ENCODE results near the gene HCN4. TPM values are rescaled to one million over a fixed set of nuclear protein-coding genes. Genes with fewer than 3 reads are reported as not detected.

The HCN4 gene
- total RNA-seq, 1 donor from 2014 or later: not detected

- no peak overlapping the region for H3K4me3 ChIP-seq
- H3K27me3 ChIP-seq: no peaks in the 10 kb centered on the region
- intact Hi-C loops (cut with DNase I): no loop called here
- H3K9me3 ChIP-seq: no peaks in the 10 kb centered on the region
- no peaks in the 10 kb centered on the region for H3K36me3 ChIP-seq
- DNase-seq (ENCODE audit: low spot score in 2 of 2): no peak
- TF ChIP-seq CTCF (IDR thresholded peaks at IDR 0.05): no peak
- no peak overlapping the region for H3K27ac ChIP-seq
- no peaks in the 10 kb centered on the region for H3K4me1 ChIP-seq
Measured at GRCh38 chr15:73395671-73396070, 26.9 kb upstream of the HCN4 start.

- no peaks in the 10 kb centered on the region for H3K9me3 ChIP-seq
- H3K4me1 ChIP-seq: no peaks in the 10 kb centered on the region
- no peaks in the 10 kb centered on the region for H3K36me3 ChIP-seq
- no peak overlapping the region for H3K4me3 ChIP-seq
- intact Hi-C loops (cut with DNase I): no loop called here
- no peak for TF ChIP-seq CTCF (IDR thresholded peaks at IDR 0.05)
- H3K27ac ChIP-seq: no peak overlapping the region
- DNase-seq (ENCODE audit: low spot score in 2 of 2): no peak
- no peaks in the 10 kb centered on the region for H3K27me3 ChIP-seq
Measured at GRCh38 chr15:73394782-73395181, 26.0 kb upstream of the HCN4 start.

GRCh38 chr15:73393336-73393735, 24.6 kb upstream of the HCN4 start:
- H3K27me3 ChIP-seq: no peaks in the 10 kb centered on the region
- no peaks in the 10 kb centered on the region for H3K4me1 ChIP-seq
- no peaks in the 10 kb centered on the region for H3K36me3 ChIP-seq
- no peaks in the 10 kb centered on the region for H3K9me3 ChIP-seq
- no peak for TF ChIP-seq CTCF (IDR thresholded peaks at IDR 0.05)
- intact Hi-C loops (cut with DNase I): no loop called here
- DNase-seq (ENCODE audit: low spot score in 2 of 2): no peak
- H3K27ac ChIP-seq: no peak overlapping the region
- no peak overlapping the region for H3K4me3 ChIP-seq

GRCh38 chr15:73392025-73392424, 23.3 kb upstream of the HCN4 start:
- intact Hi-C loops (cut with DNase I): no loop called here
- Histone ChIP-seq H3K4me1 (no peaks in the 10 kb centered on the region), H3K36me3 (no peaks in the 10 kb centered on the region), H3K27ac (no peak overlapping the region), H3K27me3 (no peaks in the 10 kb centered on the region), H3K9me3 (no peaks in the 10 kb centered on the region), H3K4me3 (no peak overlapping the region)
- no peak for DNase-seq (ENCODE audit: low spot score in 2 of 2)
- TF ChIP-seq CTCF (IDR thresholded peaks at IDR 0.05): no peak

GRCh38 chr15:73391128-73391872, 22.5 kb upstream of the HCN4 start:
- Histone ChIP-seq H3K36me3 (no peaks in the 10 kb centered on the region), H3K27ac (no peak overlapping the region), H3K4me1 (no peaks in the 10 kb centered on the region), H3K9me3 (no peaks in the 10 kb centered on the region), H3K4me3 (no peak overlapping the region), H3K27me3 (no peaks in the 10 kb centered on the region)
- intact Hi-C loops (cut with DNase I): no loop called here
- DNase-seq (ENCODE audit: low spot score in 2 of 2): no peak
- TF ChIP-seq CTCF (IDR thresholded peaks at IDR 0.05): no peak
